SKM-1 (cell line): ENCODE measurements around the gene ENGASE.

Experiments
- DNase-seq: peaks from one replicate; lab custom pipeline; 2025; ENCODE audit not compliant: unreplicated experiment; lab: John Stamatoyannopoulos, UW

Gene ENGASE

GRCh38 chr17:79091226-79091670, 16.6 kb downstream of the ENGASE start:
- no peak for DNase-seq

DNA sequence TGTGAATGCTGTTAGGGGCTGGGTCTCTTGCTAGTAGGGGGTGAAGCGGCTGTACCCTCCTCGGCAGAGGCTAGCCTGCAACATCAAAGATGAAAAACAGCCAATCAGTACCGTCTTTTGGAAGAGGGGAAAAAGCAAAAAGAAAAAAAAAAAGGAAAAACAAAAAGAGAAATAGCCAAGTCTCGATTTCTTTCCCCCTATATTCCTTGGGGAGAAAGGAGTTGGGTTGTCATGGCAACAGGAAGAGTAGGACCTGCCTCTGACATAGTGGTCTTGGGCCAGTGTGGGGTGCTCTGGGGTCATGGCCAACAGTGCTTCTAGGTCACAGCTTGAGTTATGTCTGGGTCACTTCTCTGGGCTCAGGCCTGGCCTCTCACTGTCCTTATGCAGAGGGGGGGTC, 17.9 kb downstream of the ENGASE start:
- no peak for DNase-seq

DNA sequence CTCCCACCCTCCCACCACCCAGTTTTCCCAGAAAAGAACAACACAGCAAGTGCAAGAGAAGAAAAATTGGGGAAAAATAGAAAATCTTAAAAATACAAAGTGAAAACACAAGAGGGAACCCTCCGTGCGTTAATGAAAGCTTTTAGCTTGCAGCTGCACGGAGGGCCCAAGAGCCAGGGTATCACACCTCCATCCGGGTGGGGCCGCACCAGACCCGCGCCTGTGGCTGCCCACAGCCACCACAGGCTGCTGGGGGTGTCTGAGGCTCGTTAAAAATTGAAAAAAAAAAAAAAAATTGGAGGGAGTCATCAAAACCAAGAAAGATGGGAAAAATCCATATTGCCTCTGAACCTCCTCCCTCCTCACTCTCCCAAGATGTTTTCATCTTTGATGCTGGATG, 18.6 kb downstream of the ENGASE start:
- DNase-seq = no peak

DNA sequence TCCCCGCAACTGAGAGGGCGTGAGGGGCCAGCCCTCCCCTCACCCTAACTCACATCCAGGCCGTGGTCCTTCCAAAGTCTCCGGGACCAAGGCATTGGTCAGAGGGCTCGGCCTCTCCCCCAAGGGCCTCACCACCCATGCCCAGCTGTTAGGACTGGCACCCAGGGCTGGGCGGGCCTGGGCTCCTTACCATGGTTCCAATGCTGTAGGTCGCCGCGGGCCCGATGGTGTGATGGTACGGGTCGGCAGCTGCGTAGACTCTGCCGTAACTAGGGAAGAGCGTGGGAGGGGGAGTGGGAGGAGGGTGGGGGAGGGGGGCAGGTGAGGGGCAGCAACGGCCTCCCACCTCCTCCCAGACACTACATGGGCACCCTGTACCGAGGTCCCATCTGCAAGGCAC, 19.6 kb downstream of the ENGASE start:
- no peak for DNase-seq

DNA sequence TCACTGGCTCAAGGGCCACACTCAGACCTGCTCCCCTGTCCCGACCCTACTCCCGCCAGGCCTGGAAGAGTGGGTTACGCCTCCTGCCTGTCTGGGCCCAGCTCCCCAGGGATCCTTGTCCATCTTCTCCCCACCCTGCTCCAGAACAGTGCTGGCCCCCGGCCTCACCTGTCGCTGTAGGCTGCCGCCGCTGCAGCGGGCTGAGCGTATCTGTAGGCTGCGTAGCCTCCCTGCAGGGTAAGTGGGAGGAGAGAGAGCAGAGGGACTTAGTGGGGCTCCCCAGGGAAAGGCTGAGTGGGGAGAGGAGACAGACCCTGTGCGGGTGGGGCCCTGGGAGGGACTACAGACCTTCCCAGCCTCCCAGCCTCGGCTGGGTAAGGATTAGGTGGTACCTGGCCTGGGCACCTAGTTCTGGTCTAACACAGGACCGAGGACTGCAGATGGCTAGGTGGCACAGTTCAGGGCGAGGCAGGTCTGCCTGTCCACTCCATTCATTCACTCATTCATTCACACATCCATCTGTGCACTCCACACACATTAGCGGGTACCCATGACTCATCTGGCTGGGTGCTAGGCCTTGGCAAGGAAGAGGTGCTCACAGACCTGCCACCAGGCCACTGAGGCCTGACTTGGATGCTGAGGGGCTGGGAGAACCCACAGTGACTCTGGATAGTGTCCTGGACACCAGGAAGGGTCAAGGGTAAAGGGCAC, 20.9 kb downstream of the ENGASE start:
- no peak for DNase-seq

DNA sequence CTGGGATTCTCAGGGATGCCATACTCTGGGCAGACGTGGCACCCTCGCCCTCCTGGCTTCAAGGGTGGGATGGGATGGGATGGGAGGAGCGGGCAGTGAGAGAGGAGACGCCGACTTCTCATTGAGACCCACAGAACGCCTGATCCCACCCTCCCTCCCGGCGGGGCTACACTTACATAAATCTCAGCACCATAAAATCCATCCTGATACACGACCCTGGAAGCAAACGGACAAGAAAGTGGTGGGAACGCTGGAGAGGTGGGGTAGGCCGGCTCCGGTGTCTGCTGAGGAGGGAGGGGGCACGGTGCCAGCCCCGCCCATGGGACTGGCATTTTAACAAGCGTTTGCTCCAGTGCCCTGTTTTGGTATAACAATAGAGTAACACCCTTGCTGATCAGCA, 21.9 kb downstream of the ENGASE start:
- no peak for DNase-seq

DNA sequence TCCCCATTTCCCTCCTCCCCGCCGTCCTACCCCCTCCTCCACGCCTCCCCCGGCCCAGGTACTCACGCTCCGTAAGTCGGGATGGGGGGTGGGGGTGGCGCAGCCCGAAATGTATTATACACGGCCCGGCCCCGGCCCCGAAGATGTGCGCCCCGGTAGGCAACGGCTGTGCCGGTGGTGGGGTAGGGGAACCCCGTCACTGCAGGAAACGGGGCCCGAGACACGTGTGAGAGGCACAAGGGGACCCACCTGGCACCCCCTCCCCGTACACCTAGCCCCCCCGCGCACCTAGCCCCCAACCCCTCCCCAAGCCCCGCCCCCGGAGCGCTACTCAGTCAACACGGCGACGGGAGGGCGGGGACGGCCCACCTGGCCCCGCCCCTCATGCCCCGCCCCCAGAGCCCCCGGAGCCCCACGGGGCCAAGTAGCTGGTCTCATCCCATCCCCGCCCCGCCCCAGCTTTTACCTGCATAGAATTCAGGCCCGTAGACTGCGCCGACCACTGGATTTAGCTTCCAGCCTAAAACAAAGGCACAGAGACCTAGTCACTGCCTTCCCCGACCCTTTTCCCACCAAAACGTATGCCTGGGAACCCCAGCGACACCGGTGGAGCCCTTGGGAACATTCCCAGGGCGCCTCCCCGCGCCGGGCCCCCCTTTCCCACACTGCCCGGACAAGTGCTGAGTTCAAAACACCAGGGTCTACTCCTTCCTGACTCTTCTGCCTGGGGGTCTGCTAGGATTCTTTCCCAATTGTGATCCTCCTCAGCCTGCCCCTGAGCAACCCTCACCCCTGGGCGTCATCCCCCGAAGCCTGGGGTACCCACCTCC, 22.8 kb downstream of the ENGASE start:
- DNase-seq = no peak

- no peak for DNase-seq
Observed at GRCh38 chr17:79098282-79098867, 23.8 kb downstream of the ENGASE start.

DNA sequence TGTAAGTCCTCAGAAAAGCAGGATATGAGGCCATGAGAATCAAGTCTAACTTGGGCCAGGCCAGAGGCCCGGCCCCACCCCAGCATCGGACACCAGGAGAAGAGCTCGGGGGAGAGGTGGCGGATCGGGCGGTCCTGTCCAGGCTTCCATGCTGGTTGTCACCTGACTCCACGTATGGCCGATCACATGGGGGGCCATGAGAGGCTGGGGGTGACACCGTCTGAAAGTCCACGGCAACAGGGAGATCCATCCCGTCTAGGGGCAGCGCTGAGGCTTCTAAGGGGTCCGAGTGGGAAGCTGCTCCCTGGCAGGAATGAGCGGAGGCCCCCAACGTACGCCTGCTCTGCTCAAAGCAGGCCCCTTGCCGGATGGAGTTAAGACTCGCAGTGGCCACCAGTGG, 25.8 kb downstream of the ENGASE start:
- DNase-seq = no peak

DNA sequence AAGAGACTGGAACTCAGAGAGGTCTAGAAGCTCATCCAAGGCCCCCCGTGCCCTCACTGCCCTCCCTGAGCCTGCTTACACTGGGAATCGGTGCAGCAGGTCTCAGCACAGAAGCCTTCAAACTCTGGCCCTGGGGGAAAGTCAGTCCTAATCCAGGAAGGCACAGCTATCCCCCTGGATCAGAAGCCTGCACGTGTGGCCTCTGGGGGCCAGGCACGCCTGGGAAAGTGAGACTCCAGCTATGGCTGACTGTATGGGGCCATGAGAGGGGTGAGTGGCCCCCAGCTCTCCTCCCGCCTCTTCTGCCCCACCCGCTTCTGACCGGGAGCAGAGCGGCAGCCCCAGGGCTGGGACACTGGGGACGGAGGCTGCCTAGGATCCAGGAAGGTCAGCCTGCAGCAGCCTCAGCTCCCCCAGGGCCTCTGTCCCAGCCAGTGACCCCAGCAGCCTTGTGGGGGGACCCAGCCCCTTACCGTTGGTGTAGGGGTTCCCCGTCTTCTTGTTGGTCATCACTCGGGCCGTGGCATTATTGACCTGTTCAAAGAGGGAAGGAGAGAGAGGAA, 26.6 kb downstream of the ENGASE start:
- DNase-seq = no peak

DNA sequence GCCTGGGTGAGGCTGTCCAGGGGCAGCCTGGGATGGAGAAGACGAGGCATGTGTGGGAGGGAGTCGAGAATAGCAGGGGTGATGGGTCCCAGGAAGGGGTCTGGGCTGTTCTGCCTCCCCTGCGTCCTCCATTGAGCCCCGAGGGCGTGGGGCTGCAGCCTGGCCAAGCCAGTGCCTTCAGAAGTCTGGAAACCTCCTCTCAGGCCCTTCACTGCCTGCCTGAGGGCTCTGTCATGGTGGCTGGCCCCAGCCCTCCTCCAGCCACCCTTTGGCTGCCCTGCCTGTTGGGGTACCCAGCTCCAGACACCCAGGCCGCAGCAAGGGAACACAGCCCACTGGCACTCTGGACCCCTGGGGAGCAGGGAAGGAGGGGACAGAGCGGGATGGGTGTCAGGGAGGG, 27.6 kb downstream of the ENGASE start:
- no peak for DNase-seq

GRCh38 chr17:79104898-79105600, 30.4 kb downstream of the ENGASE start:
- no peak for DNase-seq

DNA sequence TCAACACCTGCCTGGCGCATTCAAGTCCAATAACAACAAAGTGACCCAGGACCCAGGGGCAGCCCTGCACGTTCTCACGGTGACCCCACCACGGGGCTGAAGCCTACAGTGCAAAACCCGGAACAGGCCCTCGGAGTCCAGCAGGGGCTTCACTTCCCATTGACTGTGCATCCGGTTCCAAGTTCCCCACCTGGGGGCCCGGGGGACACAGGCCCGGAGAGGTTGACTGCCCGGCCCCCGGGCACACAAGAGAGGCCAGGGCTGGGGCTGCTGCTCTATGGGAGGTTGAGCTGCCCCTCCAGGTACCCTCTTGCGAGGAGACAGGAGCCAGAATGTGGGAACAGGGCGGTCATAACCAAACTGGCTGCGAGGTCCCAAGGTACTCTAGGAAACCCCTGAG, 31.3 kb downstream of the ENGASE start:
- no peak for DNase-seq

DNA sequence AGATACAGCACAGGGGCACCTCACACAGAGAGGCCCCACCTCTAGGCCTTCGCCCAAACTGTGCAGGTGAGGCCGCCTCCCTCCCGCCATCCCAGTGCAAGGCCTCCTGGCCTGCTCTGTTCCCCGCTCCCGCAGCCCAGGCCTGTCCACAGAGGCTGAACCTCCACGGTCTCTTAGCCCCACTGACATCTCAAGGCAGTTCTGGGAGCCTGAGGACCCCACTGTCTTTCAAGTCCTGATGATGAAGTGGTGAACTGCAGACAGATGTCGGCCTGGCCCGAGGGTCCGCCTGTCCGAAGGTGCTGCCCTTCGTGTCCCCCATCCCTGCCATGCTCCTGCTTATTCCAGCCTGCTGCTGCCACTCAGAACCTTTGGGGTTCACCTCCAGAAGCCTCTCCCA, 32.3 kb downstream of the ENGASE start:
- DNase-seq = no peak

- no peak for DNase-seq
Observed at GRCh38 chr17:79107499-79108231, 33.0 kb downstream of the ENGASE start.

GRCh38 chr17:79108232-79108850, 33.7 kb downstream of the ENGASE start:
- DNase-seq = no peak

DNA sequence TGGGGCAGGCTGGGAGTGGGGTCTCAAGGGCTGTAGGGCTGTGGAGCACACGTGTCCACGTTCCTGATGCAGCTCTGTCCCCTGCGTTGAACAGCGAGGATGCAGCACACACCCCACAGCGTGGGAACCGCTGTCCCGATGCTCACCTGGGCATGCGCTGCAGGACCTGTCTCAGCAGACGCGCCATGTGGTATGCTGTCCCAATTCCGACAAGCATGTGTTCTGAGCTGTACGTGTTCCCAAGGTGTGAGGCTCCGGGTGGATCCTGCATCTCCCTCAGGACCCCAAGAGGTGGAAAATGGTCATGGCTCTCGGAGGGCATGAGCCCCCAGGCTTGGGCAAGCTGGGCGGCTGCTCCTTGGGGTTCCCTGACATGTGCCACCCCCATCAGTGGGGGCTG, 34.2 kb downstream of the ENGASE start:
- DNase-seq = no peak

DNA sequence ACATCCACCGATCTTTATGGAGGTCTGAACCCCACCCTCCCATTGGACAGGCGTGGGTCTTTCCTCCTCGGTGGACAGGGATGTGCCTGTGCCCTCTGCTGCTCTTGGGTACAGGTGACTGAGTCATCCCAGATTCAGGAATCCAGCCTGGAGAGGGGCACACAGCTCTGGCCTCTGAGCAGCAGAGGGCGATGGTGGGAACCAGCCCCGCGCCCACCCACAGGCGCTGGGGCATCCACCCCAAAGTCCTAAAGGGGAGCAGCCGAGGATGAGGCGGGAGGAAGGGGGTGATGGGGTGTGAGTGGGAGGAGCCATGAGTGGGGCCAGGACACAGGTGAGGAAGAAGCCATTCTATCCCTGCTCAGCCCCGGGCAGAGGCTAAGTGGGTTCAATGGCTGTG, 35.0 kb downstream of the ENGASE start:
- DNase-seq = no peak

DNA sequence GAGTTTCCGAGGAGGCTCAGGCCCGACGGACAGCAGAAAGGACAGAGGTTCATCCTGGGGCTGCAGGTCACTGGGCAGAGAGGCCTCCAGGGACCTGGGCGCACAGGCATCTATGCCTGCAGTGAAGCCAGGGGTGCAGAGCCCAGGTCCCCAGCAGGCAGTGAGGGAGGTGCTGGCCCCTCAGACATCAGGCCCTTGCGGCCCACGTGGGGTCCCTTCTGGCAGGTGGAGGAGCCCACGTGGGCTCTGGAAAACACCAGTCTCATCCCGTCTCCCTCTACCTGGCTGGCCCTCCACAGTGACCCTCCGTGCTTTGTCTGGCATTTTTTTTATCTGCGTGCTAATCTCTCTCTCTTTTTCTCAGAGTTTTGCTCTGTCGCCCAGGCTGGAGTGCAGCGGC, 36.5 kb downstream of the ENGASE start:
- DNase-seq = no peak

DNA sequence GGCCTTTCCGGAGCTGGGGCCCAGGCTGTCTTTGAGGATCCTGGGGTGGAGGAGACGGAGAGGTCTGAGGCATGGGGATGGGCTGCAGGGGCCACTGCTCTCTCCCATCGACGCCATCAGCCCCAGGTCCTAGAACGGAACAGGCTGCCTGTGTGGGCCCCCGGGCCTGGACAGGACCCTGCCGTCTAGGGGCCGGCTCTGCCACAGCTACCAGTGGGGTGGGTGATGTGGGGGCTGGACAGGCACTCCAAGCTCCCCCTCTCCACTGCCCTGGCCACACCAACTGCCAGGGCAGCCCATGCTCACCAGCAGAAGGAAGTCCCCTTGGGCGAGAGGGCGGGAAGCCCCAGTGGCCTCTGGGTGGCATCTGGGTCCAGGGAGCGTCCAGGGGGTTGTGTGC, 37.8 kb downstream of the ENGASE start:
- DNase-seq = no peak
